HepG2 (cell line): ENCODE data around the gene FKBP5. TPM values are rescaled to one million over a fixed set of nuclear protein-coding genes. Genes with fewer than 3 reads are reported as not detected.

Experiments
- ARNT ChIP-seq: fragments of 450-650 bp; IDR thresholded peaks from 2 replicates; pipeline ENCODE4 v1.6.1; 2017
- BHLHE40 ChIP-seq: IDR thresholded peaks from 2 replicates; pipeline ENCODE4 v1.6.1; 2011; ENCODE audit warnings: low read length, improper control_type of control experiment
- CHD2 ChIP-seq: IDR thresholded peaks from 2 replicates; pipeline ENCODE4 v1.6.1; 2011; ENCODE audit warnings: low read depth, low read length, improper control_type of control experiment
- DPF2 ChIP-seq: sonication (generic); formaldehyde crosslinking; IDR thresholded peaks from 2 replicates; pipeline ENCODE4 v1.4.0; 2020; ENCODE audit warnings: mild to moderate bottlenecking, low read depth, missing genetic modification reagents, borderline replicate concordance
- ELF3 ChIP-seq: IDR thresholded peaks from 2 replicates; pipeline ENCODE4 v1.6.1; 2016; ENCODE audit warnings: missing genetic modification reagents, missing compliant biosample characterization
- NFKB2 ChIP-seq: sonication (generic); formaldehyde crosslinking; IDR thresholded peaks from 2 replicates; pipeline ENCODE4 v1.4.0; 2020; ENCODE audit warnings: missing genetic modification reagents, borderline replicate concordance
- PAF1 ChIP-seq: IDR thresholded peaks from 2 replicates; pipeline ENCODE4 v1.6.1; 2016; ENCODE audit warnings: missing genetic modification reagents, missing compliant biosample characterization
- PLRG1 ChIP-seq: fragments of 450-650 bp; conservative IDR thresholded peaks from 2 replicates; pipeline ENCODE4 v1.6.1; 2016
- PPARG ChIP-seq: conservative IDR thresholded peaks from 2 replicates; pipeline ENCODE4 v1.6.1; 2016; ENCODE audit warnings: missing biosample characterization, missing genetic modification reagents
- RFX3 ChIP-seq: IDR thresholded peaks from 2 replicates; pipeline ENCODE4 v1.6.1; 2016; ENCODE audit warnings: missing biosample characterization, missing genetic modification reagents
- RFXAP ChIP-seq: sonication (generic); formaldehyde crosslinking; IDR thresholded peaks from 2 replicates; pipeline ENCODE4 v1.4.0; 2020; ENCODE audit warnings: missing genetic modification reagents, borderline replicate concordance
- ZBTB1 ChIP-seq: sonication (generic); formaldehyde crosslinking; IDR thresholded peaks from 2 replicates; pipeline ENCODE4 v1.4.0; 2020; ENCODE audit warnings: missing genetic modification reagents, borderline replicate concordance
- ZFP82 ChIP-seq: sonication (generic); formaldehyde crosslinking; IDR thresholded peaks from 2 replicates; pipeline ENCODE4 v1.5.1; 2020; ENCODE audit warnings: mild to moderate bottlenecking, missing genetic modification reagents, borderline replicate concordance
- ZMYM2 ChIP-seq: sonication (generic); formaldehyde crosslinking; IDR thresholded peaks from 2 replicates; pipeline ENCODE4 v1.8.0; 2022; ENCODE audit warnings: mild to moderate bottlenecking, missing genetic modification reagents
- ZNF350 ChIP-seq: sonication (generic); formaldehyde crosslinking; IDR thresholded peaks from 2 replicates; pipeline ENCODE4 v1.4.0; 2020; ENCODE audit warnings: mild to moderate bottlenecking, low read depth, missing genetic modification reagents, borderline replicate concordance
- ZNF563 ChIP-seq: sonication (generic); formaldehyde crosslinking; IDR thresholded peaks from 2 replicates; pipeline ENCODE4 v1.8.0; 2022; ENCODE audit warnings: mild to moderate bottlenecking, moderate library complexity, missing genetic modification reagents
- ZNF713 ChIP-seq: sonication (generic); formaldehyde crosslinking; IDR thresholded peaks from 2 replicates; pipeline ENCODE4 v1.4.0; 2020; ENCODE audit warnings: mild to moderate bottlenecking, missing genetic modification reagents
- ZNF775 ChIP-seq: sonication (generic); formaldehyde crosslinking; IDR thresholded peaks from 2 replicates; pipeline ENCODE4 v1.4.0; 2020; ENCODE audit warnings: missing genetic modification reagents, mild to moderate bottlenecking, moderate library complexity, borderline replicate concordance
- polyA plus RNA-seq, 8 experiments: library from polyadenylated mRNA; depleted of rRNA in 3 of 8; stranded (reverse) in 7 of 8; unstranded in 1 of 8; fragments of >200 nt; fragmentation: Illumina TruSeq in 4 of 8; extraction: Trizol in 4 of 8; gene quantifications; 2 replicates each; pipeline versions ENCODE4 v1.2.1 to v1.2.3, GENCODE V29; 2011 to 2016; ENCODE audit warnings: low read depth in 4 of 8, missing spikeins in 1 of 8, mixed read lengths in 1 of 8; ENCODE audit not compliant: insufficient read depth in 1 of 8
- total RNA-seq, 5 experiments: library from RNA; depleted of rRNA; stranded (reverse); fragments of >200 nt; fragmentation: Illumina TruSeq; extraction: Trizol; gene quantifications; 2 replicates each; pipeline ENCODE4 v1.2.3, GENCODE V29; 2016; ENCODE audit warnings: low read depth in 1 of 5
- TF ChIP-seq, protein P1 (sequence below): sonication (generic); formaldehyde crosslinking; IDR thresholded peaks from 2 replicates; pipeline ENCODE4 v1.5.1; 2020; ENCODE audit warnings: mild to moderate bottlenecking, moderate library complexity, missing genetic modification reagents
- TF ChIP-seq, protein P2 (sequence below): sonication (generic); formaldehyde crosslinking; IDR thresholded peaks from 2 replicates; pipeline ENCODE4 v1.4.0; 2020; ENCODE audit warnings: missing genetic modification reagents
- TF ChIP-seq, protein P3 (sequence below): sonication (generic); formaldehyde crosslinking; IDR thresholded peaks from 2 replicates; pipeline ENCODE4 v1.4.0; 2020; ENCODE audit warnings: mild to moderate bottlenecking, missing genetic modification reagents
- TF ChIP-seq, protein P4 (sequence below): sonication (generic); formaldehyde crosslinking; IDR thresholded peaks from 2 replicates; pipeline ENCODE4 v1.8.0; 2022; ENCODE audit warnings: mild to moderate bottlenecking, missing genetic modification reagents
- TF ChIP-seq, protein P5 (sequence below): sonication (generic); formaldehyde crosslinking; IDR thresholded peaks from 2 replicates; pipeline ENCODE4 v1.8.0; 2022; ENCODE audit warnings: mild to moderate bottlenecking, missing genetic modification reagents, moderate library complexity

Gene FKBP5
- total and polyA plus RNA-seq, 2 of the 13 experiments (the other 11 are each of a cell fraction or from before 2014, with no cell fraction given), result 8.0 to 17.4 TPM

DNA sequence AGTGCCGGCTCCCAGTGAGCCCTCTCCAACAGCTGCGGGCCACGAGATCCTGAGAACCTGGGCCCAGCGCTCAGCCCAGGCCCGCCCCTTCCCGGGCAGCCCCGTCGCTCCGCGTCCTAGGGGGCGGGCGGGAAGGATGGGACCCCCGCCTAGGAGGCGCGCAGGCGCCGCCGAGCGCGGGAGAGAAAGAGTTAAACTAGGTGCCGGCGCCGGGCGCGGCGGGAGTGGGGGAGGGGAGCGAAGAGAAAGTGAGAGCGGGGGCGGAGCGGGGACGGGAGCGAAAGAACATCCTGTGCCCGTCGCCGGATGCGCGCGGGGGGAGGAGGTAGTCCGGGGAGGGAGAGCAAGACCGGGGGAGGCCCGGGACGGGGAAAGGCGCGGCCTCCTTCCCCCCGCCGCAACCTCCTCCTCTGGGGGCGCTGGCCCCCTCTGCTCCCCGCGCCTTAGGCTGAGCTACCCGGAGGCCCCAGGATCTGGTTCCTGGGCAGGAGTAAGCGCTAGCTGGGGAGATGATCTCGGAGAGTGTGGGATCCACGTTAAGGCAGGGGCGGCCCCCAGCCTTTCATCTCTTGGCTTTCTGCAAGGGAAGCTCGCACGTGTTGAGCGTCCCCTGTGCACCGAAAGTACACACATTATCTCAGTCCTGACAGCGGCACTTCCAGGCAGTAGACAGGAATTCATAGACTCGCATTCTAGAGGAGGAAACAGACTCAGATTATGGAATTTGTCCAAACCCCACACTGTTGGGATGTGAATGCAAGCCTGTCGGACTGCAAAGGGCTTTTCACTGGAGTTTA is 43.2 kb upstream of the FKBP5 start (continued):
- TF ChIP-seq, protein P1, sequence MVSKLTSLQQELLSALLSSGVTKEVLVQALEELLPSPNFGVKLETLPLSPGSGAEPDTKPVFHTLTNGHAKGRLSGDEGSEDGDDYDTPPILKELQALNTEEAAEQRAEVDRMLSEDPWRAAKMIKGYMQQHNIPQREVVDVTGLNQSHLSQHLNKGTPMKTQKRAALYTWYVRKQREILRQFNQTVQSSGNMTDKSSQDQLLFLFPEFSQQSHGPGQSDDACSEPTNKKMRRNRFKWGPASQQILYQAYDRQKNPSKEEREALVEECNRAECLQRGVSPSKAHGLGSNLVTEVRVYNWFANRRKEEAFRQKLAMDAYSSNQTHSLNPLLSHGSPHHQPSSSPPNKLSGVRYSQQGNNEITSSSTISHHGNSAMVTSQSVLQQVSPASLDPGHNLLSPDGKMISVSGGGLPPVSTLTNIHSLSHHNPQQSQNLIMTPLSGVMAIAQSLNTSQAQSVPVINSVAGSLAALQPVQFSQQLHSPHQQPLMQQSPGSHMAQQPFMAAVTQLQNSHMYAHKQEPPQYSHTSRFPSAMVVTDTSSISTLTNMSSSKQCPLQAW (CRISPR knock-in tag), result peak; percentile 63
- TF ChIP-seq RFX3 (no peak), PPARG (CRISPR knock-in tag) (0 out of 2 replicates have a peak, but pooled peaks have one; percentile 20), ZMYM2 (CRISPR knock-in tag) (no peak), PLRG1 (no peak), CHD2 (peak; percentile 69), ZBTB1 (CRISPR knock-in tag) (no peak), ZFP82 (CRISPR knock-in tag) (no peak), RFXAP (no peak; the same call in 1 of the 2 replicates), ARNT (no peak), BHLHE40 (peak; percentile 98), ZNF775 (CRISPR knock-in tag) (no peak), ZNF350 (peak; percentile 81), ZNF563 (CRISPR knock-in tag) (0 out of 2 replicates have a peak, but pooled peaks have one; percentile 70), DPF2 (CRISPR knock-in tag) (no peak), NFKB2 (CRISPR knock-in tag) (peak; percentile 87), ZNF713 (CRISPR knock-in tag) (0 out of 2 replicates have a peak, but pooled peaks have one; percentile 73), PAF1 (CRISPR knock-in tag) (no peak), ELF3 (CRISPR knock-in tag) (peak; percentile 85)
- TF ChIP-seq, protein P2, sequence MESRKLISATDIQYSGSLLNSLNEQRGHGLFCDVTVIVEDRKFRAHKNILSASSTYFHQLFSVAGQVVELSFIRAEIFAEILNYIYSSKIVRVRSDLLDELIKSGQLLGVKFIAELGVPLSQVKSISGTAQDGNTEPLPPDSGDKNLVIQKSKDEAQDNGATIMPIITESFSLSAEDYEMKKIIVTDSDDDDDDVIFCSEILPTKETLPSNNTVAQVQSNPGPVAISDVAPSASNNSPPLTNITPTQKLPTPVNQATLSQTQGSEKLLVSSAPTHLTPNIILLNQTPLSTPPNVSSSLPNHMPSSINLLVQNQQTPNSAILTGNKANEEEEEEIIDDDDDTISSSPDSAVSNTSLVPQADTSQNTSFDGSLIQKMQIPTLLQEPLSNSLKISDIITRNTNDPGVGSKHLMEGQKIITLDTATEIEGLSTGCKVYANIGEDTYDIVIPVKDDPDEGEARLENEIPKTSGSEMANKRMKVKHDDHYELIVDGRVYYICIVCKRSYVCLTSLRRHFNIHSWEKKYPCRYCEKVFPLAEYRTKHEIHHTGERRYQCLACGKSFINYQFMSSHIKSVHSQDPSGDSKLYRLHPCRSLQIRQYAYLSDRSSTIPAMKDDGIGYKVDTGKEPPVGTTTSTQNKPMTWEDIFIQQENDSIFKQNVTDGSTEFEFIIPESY (CRISPR knock-in tag), result peak; percentile 7
- TF ChIP-seq, protein P3, sequence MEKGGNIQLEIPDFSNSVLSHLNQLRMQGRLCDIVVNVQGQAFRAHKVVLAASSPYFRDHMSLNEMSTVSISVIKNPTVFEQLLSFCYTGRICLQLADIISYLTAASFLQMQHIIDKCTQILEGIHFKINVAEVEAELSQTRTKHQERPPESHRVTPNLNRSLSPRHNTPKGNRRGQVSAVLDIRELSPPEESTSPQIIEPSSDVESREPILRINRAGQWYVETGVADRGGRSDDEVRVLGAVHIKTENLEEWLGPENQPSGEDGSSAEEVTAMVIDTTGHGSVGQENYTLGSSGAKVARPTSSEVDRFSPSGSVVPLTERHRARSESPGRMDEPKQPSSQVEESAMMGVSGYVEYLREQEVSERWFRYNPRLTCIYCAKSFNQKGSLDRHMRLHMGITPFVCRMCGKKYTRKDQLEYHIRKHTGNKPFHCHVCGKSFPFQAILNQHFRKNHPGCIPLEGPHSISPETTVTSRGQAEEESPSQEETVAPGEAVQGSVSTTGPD (CRISPR knock-in tag), result no peak
- TF ChIP-seq, protein P4, sequence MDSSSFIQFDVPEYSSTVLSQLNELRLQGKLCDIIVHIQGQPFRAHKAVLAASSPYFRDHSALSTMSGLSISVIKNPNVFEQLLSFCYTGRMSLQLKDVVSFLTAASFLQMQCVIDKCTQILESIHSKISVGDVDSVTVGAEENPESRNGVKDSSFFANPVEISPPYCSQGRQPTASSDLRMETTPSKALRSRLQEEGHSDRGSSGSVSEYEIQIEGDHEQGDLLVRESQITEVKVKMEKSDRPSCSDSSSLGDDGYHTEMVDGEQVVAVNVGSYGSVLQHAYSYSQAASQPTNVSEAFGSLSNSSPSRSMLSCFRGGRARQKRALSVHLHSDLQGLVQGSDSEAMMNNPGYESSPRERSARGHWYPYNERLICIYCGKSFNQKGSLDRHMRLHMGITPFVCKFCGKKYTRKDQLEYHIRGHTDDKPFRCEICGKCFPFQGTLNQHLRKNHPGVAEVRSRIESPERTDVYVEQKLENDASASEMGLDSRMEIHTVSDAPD (CRISPR knock-in tag), result no peak
- TF ChIP-seq, protein P5, sequence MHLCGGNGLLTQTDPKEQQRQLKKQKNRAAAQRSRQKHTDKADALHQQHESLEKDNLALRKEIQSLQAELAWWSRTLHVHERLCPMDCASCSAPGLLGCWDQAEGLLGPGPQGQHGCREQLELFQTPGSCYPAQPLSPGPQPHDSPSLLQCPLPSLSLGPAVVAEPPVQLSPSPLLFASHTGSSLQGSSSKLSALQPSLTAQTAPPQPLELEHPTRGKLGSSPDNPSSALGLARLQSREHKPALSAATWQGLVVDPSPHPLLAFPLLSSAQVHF (CRISPR knock-in tag), result peak; percentile 45
